HCT116 (cell line): ENCODE results near the gene GALNT6. TPM values are rescaled to one million over a fixed set of nuclear protein-coding genes. Genes with fewer than 3 reads are reported as not detected.

Experiments used
- ATAC-seq: fragments of 200-7000 bp; cut with Tn5 transposase; 2 replicates; pipeline ENCODE4 v1.9.1; 2020; ENCODE audit warnings: mild to moderate bottlenecking, moderate library complexity
- BruUV-seq: library from RNA; stranded (reverse); fragments of 400-500 nt; replicated peaks from 2 replicates; lab custom pipeline; 2021; lab: Mats Ljungman, UMichigan
- CTCF ChIA-PET: fragments of 300-600 bp; sonication (Branson Sonifier 250); formaldehyde crosslinking; loops from one replicate; lab custom pipeline; 2021; ENCODE audit warnings: antibody characterized with exemption; lab: Charles Lee
- POLR2A ChIA-PET: fragments of 300-600, 350-600 bp; sonication (Branson Sonifier 250); formaldehyde crosslinking; loops from one replicate; lab custom pipeline; 2021; ENCODE audit warnings: antibody characterized with exemption; lab: Charles Lee
- RAD21 ChIA-PET, 2 experiments: fragments of 300-600 bp; sonication (Branson Sonifier 250); formaldehyde crosslinking; loops; one replicate each; lab custom pipeline; 2023; ENCODE audit warnings: low total read pairs in 2 of 2; ENCODE audit not compliant: uncharacterized antibody in 2 of 2, unreplicated experiment in 2 of 2, low non-redundant PET in 1 of 2; lab: Charles Lee
- DNase-seq: peaks from one replicate; pipeline ENCODE4 v3.0.0-alpha.2; 2010; ENCODE audit warnings: low read depth, low spot score
- H2AFZ ChIP-seq: fragments of 200-600 bp; shearing (Covaris generic), sonication (generic); 2 replicates; pipeline ENCODE4 v1.6.1; 2017; ENCODE audit warnings: low read depth, mixed run types, mixed read lengths, antibody characterized with exemption, low read length; ENCODE audit not compliant: poor library complexity, severe bottlenecking
- H3K27ac ChIP-seq: 2 replicates; pipeline ENCODE4 v1.5.1; 2012; ENCODE audit warnings: low read depth, low read length
- H3K27me3 ChIP-seq: fragments of 200-600 bp; sonication (generic); 2 replicates; pipeline ENCODE4 v1.6.1; 2016; ENCODE audit warnings: mixed run types, low read length, mixed read lengths; ENCODE audit not compliant: insufficient read depth
- H3K36me3 ChIP-seq, 2 experiments: fragments of 200-500 bp in 1 of 2; fragments of 200-600 bp in 1 of 2; sonication (Bioruptor generic) in 1 of 2; sonication (generic) in 1 of 2; 2 replicates each; pipeline versions ENCODE4 v1.5.1 to v1.6.1; 2014 to 2016; ENCODE audit warnings: low read length in 2 of 2, inconsistent platforms in 1 of 2, mixed read lengths in 1 of 2, mixed run types in 1 of 2; ENCODE audit not compliant: insufficient read depth in 2 of 2, control insufficient read depth in 1 of 2
- H3K4me1 ChIP-seq, 2 experiments: fragments of 200-600 bp in 1 of 2; sonication (generic) in 1 of 2; 2 replicates each; pipeline versions ENCODE4 v1.5.1 to v1.6.1; 2012 to 2017; ENCODE audit warnings: low read length in 2 of 2, inconsistent platforms in 1 of 2, mild to moderate bottlenecking in 1 of 2, mixed read lengths in 1 of 2, mixed run types in 1 of 2, moderate library complexity in 1 of 2; ENCODE audit not compliant: insufficient read depth in 2 of 2, control insufficient read depth in 1 of 2
- H3K4me2 ChIP-seq: fragments of 200-600 bp; sonication (generic); 2 replicates; pipeline ENCODE4 v1.6.1; 2017; ENCODE audit warnings: mixed run types, low read length, mixed read lengths
- H3K4me3 ChIP-seq, 2 experiments: fragments of 200-600 bp in 1 of 2; sonication (generic) in 1 of 2; replicated peaks in 1 of 2; 2 replicates each; pipeline ENCODE4 v1.5.1; 2011 to 2016; ENCODE audit warnings: low read length in 2 of 2, control low read depth in 1 of 2, low read depth in 1 of 2, mild to moderate bottlenecking in 1 of 2, mixed read lengths in 1 of 2, mixed run types in 1 of 2
- H3K79me2 ChIP-seq: fragments of 200-600 bp; sonication (generic); 2 replicates; pipeline ENCODE4 v1.6.1; 2017; ENCODE audit warnings: mild to moderate bottlenecking, mixed run types, low read length, moderate library complexity, mixed read lengths; ENCODE audit not compliant: insufficient read depth
- H3K9ac ChIP-seq: fragments of 200-600 bp; sonication (generic); 2 replicates; pipeline ENCODE4 v1.6.1; 2016; ENCODE audit warnings: low read length, mixed read lengths
- H3K9me2 ChIP-seq: fragments of 200-600 bp; sonication (generic), shearing (Covaris generic); 2 replicates; pipeline ENCODE4 v1.6.1; 2017; ENCODE audit warnings: mixed run types, mild to moderate bottlenecking, moderate library complexity; ENCODE audit not compliant: insufficient read depth
- H3K9me3 ChIP-seq, 2 experiments: fragments of 200-500 bp in 1 of 2; fragments of 200-600 bp in 1 of 2; sonication (Bioruptor generic) in 1 of 2; sonication (generic) in 1 of 2; 2 replicates each; pipeline ENCODE4 v1.6.1; 2014 to 2017; ENCODE audit warnings: low read length in 2 of 2, mixed read lengths in 2 of 2, inconsistent platforms in 1 of 2, low read depth in 1 of 2, mild to moderate bottlenecking in 1 of 2, mixed run types in 1 of 2, moderate library complexity in 1 of 2; ENCODE audit not compliant: control insufficient read depth in 1 of 2, insufficient read depth in 1 of 2
- H4K20me1 ChIP-seq: fragments of 200-600 bp; sonication (generic), shearing (Covaris generic); 2 replicates; pipeline ENCODE4 v1.6.1; 2017; ENCODE audit warnings: mixed run types, mild to moderate bottlenecking, moderate library complexity; ENCODE audit not compliant: insufficient read depth
- CBX3 ChIP-seq: IDR thresholded peaks from 2 replicates; pipeline ENCODE4 v1.6.1; 2012; ENCODE audit warnings: low read depth
- CEBPB ChIP-seq: IDR thresholded peaks from 2 replicates; pipeline ENCODE4 v1.6.1; 2012; ENCODE audit warnings: low read depth
- ELF1 ChIP-seq: IDR thresholded peaks from 2 replicates; pipeline ENCODE4 v1.6.1; 2012; ENCODE audit warnings: low read depth, borderline replicate concordance
- EZH2 ChIP-seq: fragments of 200-600 bp; sonication (generic); IDR thresholded peaks from 2 replicates; pipeline ENCODE4 v1.6.1; 2017; ENCODE audit warnings: antibody characterized with exemption, mixed run types
- FOSL1 ChIP-seq: IDR thresholded peaks from 2 replicates; pipeline ENCODE4 v1.6.1; 2012; ENCODE audit warnings: low read depth
- JUND ChIP-seq: IDR thresholded peaks from 2 replicates; pipeline ENCODE4 v1.6.1; 2012
- SP1 ChIP-seq: IDR thresholded peaks from 2 replicates; pipeline ENCODE4 v1.6.1; 2012; ENCODE audit warnings: low read depth
- SRF ChIP-seq: IDR thresholded peaks from 2 replicates; pipeline ENCODE4 v1.6.1; 2012; ENCODE audit warnings: low read depth
- TCF7L2 ChIP-seq: IDR thresholded peaks from 2 replicates; pipeline ENCODE4 v1.7.0; 2011; ENCODE audit warnings: borderline replicate concordance, inconsistent platforms; ENCODE audit not compliant: insufficient read depth, insufficient read length; ENCODE audit errors: extremely low read depth
- YY1 ChIP-seq: IDR thresholded peaks from 2 replicates; pipeline ENCODE4 v1.6.1; 2011; ENCODE audit warnings: low read length, low read depth, moderate library complexity, mild to moderate bottlenecking; ENCODE audit not compliant: insufficient replicate concordance; ENCODE audit errors: extremely low read depth
- ZFX ChIP-seq: fragments of 450-650 bp; IDR thresholded peaks from 2 replicates; pipeline ENCODE4 v1.6.1; 2017
- intact Hi-C: fragments of 100-400 bp; cut with micrococcal nuclease; formaldehyde crosslinking; loops from 2 replicates; pipeline ENCODE4 v1.10.0; 2022
- total RNA-seq: library from RNA; stranded (reverse); gene quantifications from one replicate; pipeline ENCODE4 v1.2.1, GENCODE V29; 2021; ENCODE audit not compliant: unreplicated experiment
- TF ChIP-seq, protein P1 (sequence below): IDR thresholded peaks from 2 replicates; pipeline ENCODE4 v1.6.1; 2011; ENCODE audit warnings: mild to moderate bottlenecking, low read length, moderate library complexity; ENCODE audit not compliant: insufficient replicate concordance; ENCODE audit errors: extremely low read depth
- TF ChIP-seq, protein P2 (sequence below): IDR thresholded peaks from 2 replicates; pipeline ENCODE4 v1.6.1; 2012; ENCODE audit warnings: low read depth
- TF ChIP-seq, protein P3 (sequence below): IDR thresholded peaks from 2 replicates; pipeline ENCODE4 v1.6.1; 2012

GALNT6 gene
- total RNA-seq, 1 experiment from 2014 or later = 16.4 TPM

DNA sequence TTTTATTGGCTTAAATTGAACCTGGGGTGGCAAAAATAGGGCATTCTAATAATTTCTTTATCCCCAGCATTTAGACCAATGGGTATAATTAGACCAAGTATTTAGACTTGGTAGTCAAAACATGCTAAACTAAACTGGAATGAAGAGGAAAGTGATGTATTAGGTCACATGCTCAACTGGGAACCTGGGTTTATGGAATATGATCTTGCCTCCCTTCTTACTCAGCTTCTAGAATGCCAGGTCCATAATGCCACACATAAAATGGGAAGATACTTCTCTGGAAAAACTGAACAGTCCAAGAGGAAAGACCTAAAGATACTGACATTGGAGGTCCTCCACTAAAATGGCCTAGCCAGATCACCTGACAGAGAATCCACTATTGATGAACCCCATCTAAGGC is 61.0 kb downstream of the GALNT6 start:
- no peaks in the 10 kb centered on the region for H3K79me2 ChIP-seq
- DNase-seq = no peak
- H3K4me2 ChIP-seq = no peak overlapping the region
- TF ChIP-seq EZH2 (no peak), YY1 (no peak), TCF7L2 (no peak), SRF (no peak), CEBPB (no peak), ZFX (no peak), FOSL1 (no peak), CBX3 (no peak), JUND (no peak), ELF1 (no peak), SP1 (no peak)
- TF ChIP-seq, protein P1, sequence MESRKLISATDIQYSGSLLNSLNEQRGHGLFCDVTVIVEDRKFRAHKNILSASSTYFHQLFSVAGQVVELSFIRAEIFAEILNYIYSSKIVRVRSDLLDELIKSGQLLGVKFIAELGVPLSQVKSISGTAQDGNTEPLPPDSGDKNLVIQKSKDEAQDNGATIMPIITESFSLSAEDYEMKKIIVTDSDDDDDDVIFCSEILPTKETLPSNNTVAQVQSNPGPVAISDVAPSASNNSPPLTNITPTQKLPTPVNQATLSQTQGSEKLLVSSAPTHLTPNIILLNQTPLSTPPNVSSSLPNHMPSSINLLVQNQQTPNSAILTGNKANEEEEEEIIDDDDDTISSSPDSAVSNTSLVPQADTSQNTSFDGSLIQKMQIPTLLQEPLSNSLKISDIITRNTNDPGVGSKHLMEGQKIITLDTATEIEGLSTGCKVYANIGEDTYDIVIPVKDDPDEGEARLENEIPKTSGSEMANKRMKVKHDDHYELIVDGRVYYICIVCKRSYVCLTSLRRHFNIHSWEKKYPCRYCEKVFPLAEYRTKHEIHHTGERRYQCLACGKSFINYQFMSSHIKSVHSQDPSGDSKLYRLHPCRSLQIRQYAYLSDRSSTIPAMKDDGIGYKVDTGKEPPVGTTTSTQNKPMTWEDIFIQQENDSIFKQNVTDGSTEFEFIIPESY = no peak
- TF ChIP-seq, protein P2, sequence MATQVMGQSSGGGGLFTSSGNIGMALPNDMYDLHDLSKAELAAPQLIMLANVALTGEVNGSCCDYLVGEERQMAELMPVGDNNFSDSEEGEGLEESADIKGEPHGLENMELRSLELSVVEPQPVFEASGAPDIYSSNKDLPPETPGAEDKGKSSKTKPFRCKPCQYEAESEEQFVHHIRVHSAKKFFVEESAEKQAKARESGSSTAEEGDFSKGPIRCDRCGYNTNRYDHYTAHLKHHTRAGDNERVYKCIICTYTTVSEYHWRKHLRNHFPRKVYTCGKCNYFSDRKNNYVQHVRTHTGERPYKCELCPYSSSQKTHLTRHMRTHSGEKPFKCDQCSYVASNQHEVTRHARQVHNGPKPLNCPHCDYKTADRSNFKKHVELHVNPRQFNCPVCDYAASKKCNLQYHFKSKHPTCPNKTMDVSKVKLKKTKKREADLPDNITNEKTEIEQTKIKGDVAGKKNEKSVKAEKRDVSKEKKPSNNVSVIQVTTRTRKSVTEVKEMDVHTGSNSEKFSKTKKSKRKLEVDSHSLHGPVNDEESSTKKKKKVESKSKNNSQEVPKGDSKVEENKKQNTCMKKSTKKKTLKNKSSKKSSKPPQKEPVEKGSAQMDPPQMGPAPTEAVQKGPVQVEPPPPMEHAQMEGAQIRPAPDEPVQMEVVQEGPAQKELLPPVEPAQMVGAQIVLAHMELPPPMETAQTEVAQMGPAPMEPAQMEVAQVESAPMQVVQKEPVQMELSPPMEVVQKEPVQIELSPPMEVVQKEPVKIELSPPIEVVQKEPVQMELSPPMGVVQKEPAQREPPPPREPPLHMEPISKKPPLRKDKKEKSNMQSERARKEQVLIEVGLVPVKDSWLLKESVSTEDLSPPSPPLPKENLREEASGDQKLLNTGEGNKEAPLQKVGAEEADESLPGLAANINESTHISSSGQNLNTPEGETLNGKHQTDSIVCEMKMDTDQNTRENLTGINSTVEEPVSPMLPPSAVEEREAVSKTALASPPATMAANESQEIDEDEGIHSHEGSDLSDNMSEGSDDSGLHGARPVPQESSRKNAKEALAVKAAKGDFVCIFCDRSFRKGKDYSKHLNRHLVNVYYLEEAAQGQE = no peak
- TF ChIP-seq, protein P3, sequence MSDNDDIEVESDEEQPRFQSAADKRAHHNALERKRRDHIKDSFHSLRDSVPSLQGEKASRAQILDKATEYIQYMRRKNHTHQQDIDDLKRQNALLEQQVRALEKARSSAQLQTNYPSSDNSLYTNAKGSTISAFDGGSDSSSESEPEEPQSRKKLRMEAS = no peak
- no TSS peak for BruUV-seq
- no peak overlapping the region for H3K9ac ChIP-seq
- H3K36me3 ChIP-seq = no peaks in the 10 kb centered on the region
- ChIA-PET RAD21 (no interaction called here), POLR2A (no interaction called here), CTCF (interaction anchor here (2.1 kb wide), 1 partner anchor 10 kb away, joined by 7 read pairs; no protein-coding TSS in a partner anchor)
- H3K4me3 ChIP-seq = no peak overlapping the region
- H3K9me3 ChIP-seq = no peaks in the 10 kb centered on the region
- H3K4me1 ChIP-seq = peaks cover 0 to 4% of the 10 kb centered on the region in 2 experiments; a peak in 1 of 4 replicates
- no peak overlapping the region for H3K27ac ChIP-seq
- no peaks in the 10 kb centered on the region for H3K27me3 ChIP-seq
- intact Hi-C loops = no loop called here
- H2AFZ ChIP-seq = no peak overlapping the region
- ATAC-seq = no peak
- no peaks in the 10 kb centered on the region for H4K20me1 ChIP-seq
- H3K9me2 ChIP-seq = no peaks in the 10 kb centered on the region
